ENCODE measurements around the gene PIK3IP1.

GRCh38 chr22:31247726-31248125 is 44.6 kb downstream of the PIK3IP1 start:
- TF ChIP-seq CTCF (conservative IDR thresholded peaks at IDR 0.05) (no peak), ZFX (IDR thresholded peaks at IDR 0.05) (no peak)
